ENCODE results near the gene EIF4A2.

DNA sequence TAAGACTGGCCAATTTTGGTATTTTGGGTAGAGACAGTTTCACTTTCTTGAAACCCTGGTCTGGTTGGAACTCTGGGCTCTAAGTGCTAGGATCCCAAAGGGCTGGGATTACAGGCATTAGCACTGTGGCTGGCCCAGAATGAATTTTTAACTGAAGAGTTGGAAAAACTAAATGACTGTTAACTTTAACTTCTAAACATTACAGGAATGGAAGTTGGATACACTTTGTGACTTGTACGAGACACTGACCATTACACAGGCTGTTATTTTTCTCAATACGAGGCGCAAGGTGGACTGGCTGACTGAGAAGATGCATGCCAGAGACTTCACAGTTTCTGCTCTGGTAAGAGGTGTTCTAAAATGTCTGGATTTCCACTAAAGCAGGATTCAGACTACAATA is 3.5 kb downstream of the EIF4A2 start:
- no peak for TF ChIP-seq EP300 (IDR thresholded peaks at IDR 0.05; ENCODE audit: low read depth)
- TF ChIP-seq, protein P1, sequence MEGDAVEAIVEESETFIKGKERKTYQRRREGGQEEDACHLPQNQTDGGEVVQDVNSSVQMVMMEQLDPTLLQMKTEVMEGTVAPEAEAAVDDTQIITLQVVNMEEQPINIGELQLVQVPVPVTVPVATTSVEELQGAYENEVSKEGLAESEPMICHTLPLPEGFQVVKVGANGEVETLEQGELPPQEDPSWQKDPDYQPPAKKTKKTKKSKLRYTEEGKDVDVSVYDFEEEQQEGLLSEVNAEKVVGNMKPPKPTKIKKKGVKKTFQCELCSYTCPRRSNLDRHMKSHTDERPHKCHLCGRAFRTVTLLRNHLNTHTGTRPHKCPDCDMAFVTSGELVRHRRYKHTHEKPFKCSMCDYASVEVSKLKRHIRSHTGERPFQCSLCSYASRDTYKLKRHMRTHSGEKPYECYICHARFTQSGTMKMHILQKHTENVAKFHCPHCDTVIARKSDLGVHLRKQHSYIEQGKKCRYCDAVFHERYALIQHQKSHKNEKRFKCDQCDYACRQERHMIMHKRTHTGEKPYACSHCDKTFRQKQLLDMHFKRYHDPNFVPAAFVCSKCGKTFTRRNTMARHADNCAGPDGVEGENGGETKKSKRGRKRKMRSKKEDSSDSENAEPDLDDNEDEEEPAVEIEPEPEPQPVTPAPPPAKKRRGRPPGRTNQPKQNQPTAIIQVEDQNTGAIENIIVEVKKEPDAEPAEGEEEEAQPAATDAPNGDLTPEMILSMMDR (IDR thresholded peaks at IDR 0.05), result no peak
